HG03558 (cell line): ENCODE data around the gene TMEM63C.

Experiments used
- ATAC-seq: cut with Tn5 transposase; IDR thresholded peaks from one replicate; pipeline ENCODE4 v1.9.1; 2021; ENCODE audit warnings: moderate number of reproducible peaks; ENCODE audit not compliant: unreplicated experiment; ENCODE audit errors: extremely low read depth

TMEM63C gene

GRCh38 chr14:77181603-77182437 lies at the start of gene TMEM63C:
TMEM63C (plus strand) TSS chr14:77181798; CDS start chr14:77218814, 37,016 bp downstream.
- ATAC-seq, result no peak

- ATAC-seq, result no peak
Observed at GRCh38 chr14:77131871-77132486, 49.6 kb upstream of the TMEM63C start.

GRCh38 chr14:77133720-77134338 lies 47.8 kb upstream of the TMEM63C start:
- no peak for ATAC-seq

- ATAC-seq, result no peak
Observed at GRCh38 chr14:77139022-77139421, 42.6 kb upstream of the TMEM63C start.

- ATAC-seq, result no peak
Observed at GRCh38 chr14:77139540-77140358, 41.8 kb upstream of the TMEM63C start.

- ATAC-seq, result no peak
Observed at GRCh38 chr14:77140359-77141213, 41.0 kb upstream of the TMEM63C start.

- no peak for ATAC-seq
Observed at GRCh38 chr14:77141214-77142004, 40.2 kb upstream of the TMEM63C start, which contains the start of gene ZDHHC22. ZDHHC22 (minus strand) TSS chr14:77141791; CDS start chr14:77139738, 2,053 bp downstream.

- ATAC-seq, result no peak
Observed at GRCh38 chr14:77142005-77142800, 39.4 kb upstream of the TMEM63C start.

GRCh38 chr14:77143071-77143470 lies 38.5 kb upstream of the TMEM63C start:
- no peak for ATAC-seq

- ATAC-seq, result no peak
Observed at GRCh38 chr14:77144412-77145115, 37.0 kb upstream of the TMEM63C start.

- ATAC-seq, result no peak
Observed at GRCh38 chr14:77145975-77146740, 35.4 kb upstream of the TMEM63C start.

GRCh38 chr14:77148510-77149231 lies 32.9 kb upstream of the TMEM63C start:
- ATAC-seq, result no peak

- no peak for ATAC-seq
Observed at GRCh38 chr14:77151245-77151644, 30.4 kb upstream of the TMEM63C start.

GRCh38 chr14:77151918-77152588 lies 29.5 kb upstream of the TMEM63C start:
- no peak for ATAC-seq

- ATAC-seq, result no peak
Observed at GRCh38 chr14:77153802-77154201, 27.8 kb upstream of the TMEM63C start.
